ENCODE measurements around the gene TSSK3. TPM values are rescaled to one million over a fixed set of nuclear protein-coding genes. Genes with fewer than 3 reads are reported as not detected.

Gene TSSK3
- total and polyA plus RNA-seq, 9 of the 15 experiments (the other 6 are each of a cell fraction or from before 2014, with no cell fraction given): 0.27 to 2.8 (median 1.9) TPM

- no peak for TF ChIP-seq ASH1L (IDR thresholded peaks at IDR 0.05; ENCODE audit: borderline replicate concordance, low read depth, partially characterized antibody)
- no peak for TF ChIP-seq NEUROD1 (IDR thresholded peaks at IDR 0.05; ENCODE audit: borderline replicate concordance, low read depth, low read length, partially characterized antibody)
- no peak for TF ChIP-seq POLR2H (tag; IDR thresholded peaks at IDR 0.05; ENCODE audit: low read depth)
- no peak for TF ChIP-seq CGGBP1 (CRISPR knock-in tag; IDR thresholded peaks at IDR 0.05)
These were observed 5.7 kb downstream of the TSSK3 start (continued) for GRCh38 chr1:32367912-32368635.

GRCh38 chr1:32372149-32372756 lies 9.9 kb downstream of the TSSK3 start:
- H3K4me3 ChIP-seq: no peak overlapping the region
- no peaks in the 10 kb centered on the region for H3K4me1 ChIP-seq (replicated peaks in 1 of 2; ENCODE audit: control insufficient read depth in 2 of 2, insufficient read depth in 2 of 2, low read length in 2 of 2)
- peak in 1 of 4 experiments; percentile 15 for DNase-seq (ENCODE audit: extremely low read depth in 1 of 4, low spot score in 3 of 4)
- in situ Hi-C loops (cut with MboI): no loop called here
- H3K27me3 ChIP-seq (ENCODE audit: control insufficient read depth in 2 of 2, insufficient read depth in 2 of 2, low read length in 2 of 2): no peaks in the 10 kb centered on the region
- no peak overlapping the region; the same call in 2 of the 3 replicates for H3K27ac ChIP-seq (ENCODE audit: extremely low read depth, low read depth, low read length)
- no peak overlapping the region for H3K4me2 ChIP-seq (ENCODE audit: insufficient read depth, low read length)
- H2AFZ ChIP-seq (ENCODE audit: low read depth, low read length): no peak overlapping the region
- peak; percentile 43 for ATAC-seq
- POLR2A ChIA-PET: interaction anchor here (0.6 to 2.3 kb wide), 10 partner anchors 9 to 152 kb away, joined by 3 to 10 read pairs (median 4); partner anchors contain the start of gene BSDC1
- no peak overlapping the region for H3K9ac ChIP-seq (ENCODE audit: insufficient read depth in 1 of 2, low read depth in 2 of 2, low read length in 2 of 2)
- CTCF ChIA-PET (ENCODE audit: low intra/inter-chr PET ratio): no interaction called here
- no peak for FAIRE-seq
- H3K9me3 ChIP-seq (replicated peaks; ENCODE audit: control insufficient read depth, insufficient read depth, low read depth, low read length): no peaks in the 10 kb centered on the region
- WGBS (ENCODE audit: insufficient coverage, low coverage, missing lambda C conversion rate): 96% methylated on average over 5 of the region's 5 CpGs
- no peaks in the 10 kb centered on the region for H3K9me1 ChIP-seq (ENCODE audit: control insufficient read depth, insufficient read depth, low read length)
- no TSS peak for BruUV-seq (replicated peaks)
- 0 out of 2 replicates have a peak, but pooled peaks cover 5% of the 10 kb centered on the region for H4K20me1 ChIP-seq (replicated peaks; ENCODE audit: control insufficient read depth, insufficient read depth, low read length)
- no peaks in the 10 kb centered on the region for H3K79me2 ChIP-seq (ENCODE audit: control insufficient read depth, insufficient read depth, low read length)
- intact Hi-C loops (cut with micrococcal nuclease): no loop called here
- H3K36me3 ChIP-seq (ENCODE audit: control insufficient read depth, insufficient read depth, low read length): peaks cover 88% of the 10 kb centered on the region
- no peak for TF ChIP-seq TEAD2 (tag; IDR thresholded peaks at IDR 0.05)
- peak in 2 of 3 experiments; percentile 24 to 37; a peak in 3 of 6 replicates for TF ChIP-seq CTCF (IDR thresholded peaks at IDR 0.05 in 2 of 3, conservative IDR thresholded peaks at IDR 0.05 in 1 of 3; ENCODE audit: insufficient read depth in 2 of 3, low read depth in 1 of 3, low read length in 3 of 3)
- TF ChIP-seq CUX1 (CRISPR knock-in tag; IDR thresholded peaks at IDR 0.05): no peak
- no peak for TF ChIP-seq ASH1L (IDR thresholded peaks at IDR 0.05; ENCODE audit: borderline replicate concordance, low read depth, partially characterized antibody)
- TF ChIP-seq POLR2B (IDR thresholded peaks at IDR 0.05; ENCODE audit: low read depth, partially characterized antibody): peak; percentile 25
